ENCODE results near the gene ARRDC4. TPM values are rescaled to one million over a fixed set of nuclear protein-coding genes. Genes with fewer than 3 reads are reported as not detected.
"Not testable (repeated sequence)": the region's sequence is repeated elsewhere in the genome, so short reads cannot be mapped to it uniquely, and the experiment has no call there.

The ARRDC4 gene
- total RNA-seq, 1 donor from 2014 or later = 8.4 TPM

GRCh38 chr15:97963779-97964178, 3.3 kb downstream of the ARRDC4 start:
- no peak for DNase-seq (ENCODE audit: extremely low read depth, low read depth, low spot score)

- DNase-seq (ENCODE audit: extremely low read depth, low read depth, low spot score) = no peak
Measured at GRCh38 chr15:97966246-97966645, 5.7 kb downstream of the ARRDC4 start.

GRCh38 chr15:97966924-97967620, 6.6 kb downstream of the ARRDC4 start:
- no peak for DNase-seq (ENCODE audit: extremely low read depth, low read depth, low spot score)

- no peak for DNase-seq (ENCODE audit: extremely low read depth, low read depth, low spot score)
Measured at GRCh38 chr15:97967881-97968280, 7.4 kb downstream of the ARRDC4 start.

- no peak for DNase-seq (ENCODE audit: extremely low read depth, low read depth, low spot score)
Measured at GRCh38 chr15:97968380-97968779, 7.9 kb downstream of the ARRDC4 start.

- DNase-seq (ENCODE audit: extremely low read depth, low read depth, low spot score) = no peak
Measured at GRCh38 chr15:97972366-97972765, 11.9 kb downstream of the ARRDC4 start.

- no peak for DNase-seq (ENCODE audit: extremely low read depth, low read depth, low spot score)
Measured at GRCh38 chr15:97976129-97976528, 15.6 kb downstream of the ARRDC4 start.

- DNase-seq (ENCODE audit: extremely low read depth, low read depth, low spot score) = no peak
Measured at GRCh38 chr15:97976766-97977503, 16.4 kb downstream of the ARRDC4 start.

GRCh38 chr15:97977734-97978133, 17.2 kb downstream of the ARRDC4 start:
- no peak for DNase-seq (ENCODE audit: extremely low read depth, low read depth, low spot score)

- no peak for DNase-seq (ENCODE audit: extremely low read depth, low read depth, low spot score)
Measured at GRCh38 chr15:97978401-97979139, 18.1 kb downstream of the ARRDC4 start.

- DNase-seq (ENCODE audit: extremely low read depth, low read depth, low spot score) = no peak
Measured at GRCh38 chr15:97979140-97979520, 18.6 kb downstream of the ARRDC4 start.

- DNase-seq (ENCODE audit: extremely low read depth, low read depth, low spot score) = no peak
Measured at GRCh38 chr15:97981058-97981457, 20.6 kb downstream of the ARRDC4 start.

GRCh38 chr15:97981758-97982157, 21.3 kb downstream of the ARRDC4 start:
- no peak for DNase-seq (ENCODE audit: extremely low read depth, low read depth, low spot score)

- DNase-seq (ENCODE audit: extremely low read depth, low read depth, low spot score) = no peak
Measured at GRCh38 chr15:97984157-97984556, 23.7 kb downstream of the ARRDC4 start.

- not testable (repeated sequence) for DNase-seq (ENCODE audit: extremely low read depth, low read depth, low spot score)
Measured at GRCh38 chr15:97985979-97986378, 25.5 kb downstream of the ARRDC4 start.

GRCh38 chr15:97986781-97987180, 26.3 kb downstream of the ARRDC4 start:
- DNase-seq (ENCODE audit: extremely low read depth, low read depth, low spot score) = no peak

- no peak for DNase-seq (ENCODE audit: extremely low read depth, low read depth, low spot score)
Measured at GRCh38 chr15:97989299-97989698, 28.8 kb downstream of the ARRDC4 start.

GRCh38 chr15:97991972-97992541, 31.6 kb downstream of the ARRDC4 start:
- DNase-seq (ENCODE audit: extremely low read depth, low read depth, low spot score) = no peak

GRCh38 chr15:97992823-97993222, 32.3 kb downstream of the ARRDC4 start:
- DNase-seq (ENCODE audit: extremely low read depth, low read depth, low spot score) = no peak

- no peak for DNase-seq (ENCODE audit: extremely low read depth, low read depth, low spot score)
Measured at GRCh38 chr15:97993310-97993738, 32.8 kb downstream of the ARRDC4 start.

GRCh38 chr15:97994236-97994635, 33.7 kb downstream of the ARRDC4 start:
- no peak for DNase-seq (ENCODE audit: extremely low read depth, low read depth, low spot score)
